ENCODE data around the gene TSTD2.

TSTD2 gene

GRCh38 chr9:97632985-97633858 lies at the start of gene TSTD2, which contains the start of gene NCBP1:
Gene TSTD2 (minus strand): TSS chr9:97633368. CDS start chr9:97627562, 5,806 bp downstream.
Gene NCBP1 (plus strand): TSS chr9:97633821. CDS start chr9:97633882, 61 bp downstream.
- DNase-seq (ENCODE audit: low read depth) = peak; percentile 90

DNA sequence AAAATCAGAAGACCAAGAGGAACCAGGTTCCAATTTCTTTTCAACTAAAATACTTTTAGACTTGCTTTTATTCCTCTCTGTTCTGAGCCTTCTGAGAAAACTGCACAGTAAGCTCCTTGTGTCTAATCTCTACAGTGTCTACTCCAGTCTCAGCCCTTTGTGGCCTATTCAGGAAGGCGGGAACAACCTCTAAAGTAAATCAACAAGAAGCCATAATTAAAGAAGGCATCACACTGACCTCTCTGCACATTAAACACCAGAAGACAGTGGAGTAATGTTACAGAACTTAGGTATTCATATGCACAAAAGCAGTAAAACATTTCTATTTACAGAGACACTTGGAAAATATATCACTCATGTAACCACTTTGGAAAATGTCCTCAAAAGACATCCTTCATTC lies 49.1 kb upstream of the TSTD2 start:
- DNase-seq (ENCODE audit: low read depth) = no peak

GRCh38 chr9:97675655-97676054 lies 42.5 kb upstream of the TSTD2 start:
- no peak for DNase-seq (ENCODE audit: low read depth)

DNA sequence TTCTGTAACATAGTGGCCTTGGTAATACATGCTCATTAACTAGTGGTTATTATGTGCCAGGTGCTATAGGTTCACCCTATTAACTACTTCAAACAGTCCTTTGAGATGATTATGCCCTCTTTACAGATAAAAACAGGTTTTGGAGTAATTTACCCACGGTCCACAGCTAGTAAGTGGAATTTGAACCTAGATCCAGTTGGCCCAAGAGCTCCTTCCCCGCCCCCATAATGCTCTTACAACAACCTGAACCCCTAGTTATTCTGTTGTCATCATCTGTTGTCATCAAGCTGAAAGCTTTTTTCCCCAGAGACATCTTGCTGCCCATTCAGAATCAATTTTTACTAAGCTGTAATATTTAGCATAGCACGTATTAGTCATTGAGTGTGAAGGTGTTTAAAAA lies 40.8 kb upstream of the TSTD2 start:
- DNase-seq (ENCODE audit: low read depth) = no peak

DNA sequence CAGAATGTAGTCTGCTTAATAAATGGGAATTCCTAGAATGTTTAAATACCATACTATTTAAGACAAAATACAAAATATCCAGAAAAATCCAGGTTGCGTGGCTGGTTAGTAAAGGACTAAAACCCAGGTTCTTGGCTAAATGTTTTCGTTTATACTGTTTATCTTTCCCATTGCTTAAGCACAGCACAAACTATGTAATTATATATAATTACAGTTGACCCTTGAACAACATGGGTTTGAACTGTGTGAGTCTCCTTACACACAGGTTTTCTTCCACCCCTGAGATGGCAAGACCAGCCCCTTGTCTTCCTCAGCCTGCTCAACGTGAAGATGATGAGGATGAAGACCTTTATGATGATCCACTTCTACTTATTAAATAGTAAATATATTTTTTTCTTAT lies 39.2 kb upstream of the TSTD2 start:
- no peak for DNase-seq (ENCODE audit: low read depth)

DNA sequence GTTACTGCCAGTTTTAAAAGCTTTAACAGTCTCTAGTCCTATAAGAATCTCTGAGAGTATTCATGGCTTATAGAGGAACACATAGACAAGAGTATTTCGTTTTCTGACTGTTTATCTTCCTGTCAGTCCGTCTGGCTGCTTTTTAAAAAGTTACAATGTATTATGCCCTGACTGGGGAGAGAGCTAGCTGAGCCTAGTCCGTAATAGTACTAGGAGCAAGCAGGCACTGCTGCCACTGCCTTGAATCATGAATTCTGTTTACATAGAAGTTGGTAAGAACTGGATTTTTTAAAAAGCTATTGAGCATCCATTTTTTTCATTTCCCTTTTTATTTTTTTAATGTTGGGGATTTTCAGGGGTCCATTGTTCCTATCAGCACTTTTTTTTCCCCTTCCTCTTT lies 37.4 kb upstream of the TSTD2 start:
- no peak for DNase-seq (ENCODE audit: low read depth)

GRCh38 chr9:97668485-97668884 lies 35.3 kb upstream of the TSTD2 start:
- DNase-seq (ENCODE audit: low read depth) = no peak

- DNase-seq (ENCODE audit: low read depth) = no peak
Measured at GRCh38 chr9:97666907-97667686, 33.9 kb upstream of the TSTD2 start.

- DNase-seq (ENCODE audit: low read depth) = no peak
Measured at GRCh38 chr9:97665742-97666141, 32.6 kb upstream of the TSTD2 start.

DNA sequence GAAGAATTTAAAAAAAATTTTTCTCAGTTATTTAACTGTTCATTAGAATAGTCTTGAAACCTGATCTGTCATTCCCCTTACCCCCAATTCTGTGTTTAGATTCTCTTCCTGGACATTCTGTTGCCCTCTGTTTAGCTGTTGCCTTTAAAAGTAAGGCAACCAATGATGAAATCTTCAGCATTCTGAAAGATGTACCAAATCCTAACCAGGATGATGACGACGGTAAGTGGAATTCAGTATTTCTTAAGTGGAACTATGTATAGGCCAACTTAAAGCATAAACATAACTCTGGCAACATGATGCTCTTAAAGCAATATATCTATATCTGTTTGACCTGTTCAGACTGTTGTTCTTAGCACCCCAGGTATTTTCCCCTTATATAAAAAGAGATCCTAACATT lies 27.7 kb upstream of the TSTD2 start:
- no peak for DNase-seq (ENCODE audit: low read depth)

GRCh38 chr9:97660340-97660739 lies 27.2 kb upstream of the TSTD2 start:
- DNase-seq (ENCODE audit: low read depth) = no peak

- DNase-seq (ENCODE audit: low read depth) = no peak
Measured at GRCh38 chr9:97659771-97660170, 26.6 kb upstream of the TSTD2 start.

DNA sequence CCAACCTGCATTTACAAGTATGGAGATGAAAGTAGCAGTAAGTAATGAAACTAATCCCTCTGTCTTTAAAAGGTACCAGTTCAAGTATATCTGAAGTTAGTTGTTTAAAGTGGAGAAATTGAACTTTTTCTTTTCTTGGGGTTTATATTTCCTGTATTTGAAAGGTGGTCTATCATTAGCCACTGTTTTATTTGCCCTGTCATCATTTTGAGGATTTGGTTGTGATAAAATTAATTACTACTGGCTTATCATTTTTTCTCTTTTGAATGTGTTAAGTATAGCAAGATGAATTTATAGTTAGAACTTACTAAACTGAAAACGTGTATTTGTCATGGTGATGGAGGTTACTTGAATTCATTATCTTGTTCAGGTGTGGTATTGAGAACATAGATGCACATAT lies 25.5 kb upstream of the TSTD2 start:
- no peak for DNase-seq (ENCODE audit: low read depth)

DNA sequence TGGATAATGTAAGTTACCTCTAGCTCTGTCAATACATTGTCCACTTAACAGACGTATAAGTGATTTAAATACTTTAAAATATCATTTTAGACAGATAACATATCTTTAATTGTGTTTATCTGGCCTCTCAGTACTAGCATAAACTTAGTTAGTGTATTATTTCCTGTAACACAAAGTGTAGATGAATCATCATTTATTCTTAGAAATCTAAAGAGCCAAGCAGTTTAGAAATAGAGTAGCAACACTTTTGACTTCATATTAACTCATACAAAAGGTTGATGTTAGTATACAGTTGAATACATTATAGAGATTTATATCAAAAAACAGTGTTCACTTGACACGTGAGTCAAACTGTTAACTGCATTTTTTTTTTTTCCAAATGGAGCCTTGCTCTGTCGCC lies 18.5 kb upstream of the TSTD2 start:
- no peak for DNase-seq (ENCODE audit: low read depth)

DNA sequence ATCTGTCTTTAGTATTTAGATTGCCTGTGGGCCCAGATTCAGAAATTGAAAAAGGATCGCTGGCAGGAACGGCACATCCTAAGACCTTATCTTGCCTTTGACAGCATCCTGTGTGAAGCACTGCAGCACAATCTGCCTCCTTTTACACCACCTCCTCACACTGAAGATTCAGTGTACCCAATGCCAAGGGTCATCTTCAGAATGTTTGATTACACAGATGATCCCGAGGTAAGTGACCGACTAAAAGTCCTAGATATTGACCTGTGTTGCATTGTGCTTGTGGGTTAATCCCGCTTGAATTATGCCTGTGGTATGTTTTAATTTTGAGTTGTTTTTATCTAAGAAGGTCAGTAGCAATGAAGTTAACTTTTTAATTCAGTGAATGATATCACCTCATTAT lies 14.8 kb upstream of the TSTD2 start:
- DNase-seq (ENCODE audit: low read depth) = no peak

DNA sequence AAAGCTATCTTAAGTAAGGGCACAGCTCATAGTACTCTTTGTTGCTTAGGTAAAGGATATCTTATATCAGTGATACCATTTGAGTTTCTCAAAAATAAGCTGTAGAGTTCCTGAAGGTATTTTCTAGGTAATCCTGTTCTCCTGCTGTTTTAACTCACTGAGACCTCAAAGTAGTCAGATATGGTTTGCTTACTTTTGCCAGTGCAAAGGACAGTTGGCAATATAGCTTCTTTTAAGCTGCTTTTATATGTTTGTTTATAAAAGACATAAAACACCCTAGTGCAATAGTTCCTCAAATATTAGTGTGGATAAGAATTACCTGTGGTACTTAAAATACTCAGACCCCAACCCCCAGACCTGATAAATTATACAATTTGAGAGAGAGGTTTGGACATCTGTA lies 12.6 kb upstream of the TSTD2 start:
- DNase-seq (ENCODE audit: low read depth) = no peak

DNA sequence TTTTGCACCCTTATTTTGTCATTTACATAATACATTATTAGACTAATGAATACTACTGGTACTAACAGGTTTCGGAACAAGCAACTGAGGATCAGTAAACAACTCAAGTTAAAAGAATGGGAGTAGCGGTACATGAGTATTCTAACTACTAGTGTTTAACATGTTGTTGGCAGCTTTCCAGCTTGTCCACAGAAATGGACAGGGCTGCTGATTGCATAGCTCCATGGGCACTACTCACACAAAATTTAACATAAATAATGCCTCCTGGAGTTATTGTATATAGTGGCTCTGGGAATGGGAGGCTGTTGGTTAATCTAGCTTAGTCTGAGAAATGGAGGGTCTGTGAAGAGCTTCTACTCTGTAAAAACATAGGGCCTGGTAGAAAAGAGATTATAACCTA lies 7.2 kb upstream of the TSTD2 start:
- no peak for DNase-seq (ENCODE audit: low read depth)

DNA sequence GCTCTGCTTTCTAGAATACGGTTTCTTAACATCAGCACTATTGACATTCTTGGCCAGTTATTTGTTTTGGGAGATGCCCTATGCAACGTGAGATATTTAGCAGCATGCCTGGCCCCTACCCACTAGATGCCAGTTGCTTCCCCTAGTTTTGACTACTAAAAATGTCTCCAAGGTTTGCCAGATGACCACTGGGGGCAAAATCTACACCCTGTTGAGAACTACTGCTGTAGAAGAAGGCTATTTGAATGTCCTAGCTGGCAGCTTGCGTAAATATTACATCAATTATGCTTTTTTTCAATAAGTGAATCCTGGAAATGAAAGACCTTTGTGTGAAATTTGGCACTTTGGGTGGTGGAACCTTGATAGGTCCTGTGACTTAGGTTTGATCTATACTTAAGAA lies 5.5 kb upstream of the TSTD2 start:
- DNase-seq (ENCODE audit: low read depth) = no peak

- no peak for DNase-seq (ENCODE audit: low read depth)
Measured at GRCh38 chr9:97636903-97637302, 3.7 kb upstream of the TSTD2 start.

DNA sequence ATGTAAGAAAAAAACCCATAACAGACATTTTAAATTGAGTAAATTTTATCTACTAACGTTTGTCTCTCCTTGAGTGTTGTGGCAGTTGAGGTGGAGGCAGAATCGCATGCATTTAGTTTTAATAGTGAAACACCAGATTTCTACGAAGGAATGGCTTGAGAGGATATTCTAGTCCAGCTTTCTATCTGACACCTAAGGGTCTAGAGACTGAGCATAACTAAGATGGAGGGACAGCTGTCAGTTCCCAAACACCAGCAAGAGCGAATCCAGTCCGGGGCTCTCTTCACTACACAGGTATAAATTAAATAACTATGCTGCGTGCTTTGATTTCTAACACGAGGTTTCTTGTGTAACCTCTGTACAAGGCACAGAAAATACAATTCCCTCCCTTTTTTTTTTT lies 1.9 kb upstream of the TSTD2 start:
- no peak for DNase-seq (ENCODE audit: low read depth)

GRCh38 chr9:97633859-97634490 lies 807 bp upstream of the TSTD2 start:
- DNase-seq (ENCODE audit: low read depth) = no peak

DNA sequence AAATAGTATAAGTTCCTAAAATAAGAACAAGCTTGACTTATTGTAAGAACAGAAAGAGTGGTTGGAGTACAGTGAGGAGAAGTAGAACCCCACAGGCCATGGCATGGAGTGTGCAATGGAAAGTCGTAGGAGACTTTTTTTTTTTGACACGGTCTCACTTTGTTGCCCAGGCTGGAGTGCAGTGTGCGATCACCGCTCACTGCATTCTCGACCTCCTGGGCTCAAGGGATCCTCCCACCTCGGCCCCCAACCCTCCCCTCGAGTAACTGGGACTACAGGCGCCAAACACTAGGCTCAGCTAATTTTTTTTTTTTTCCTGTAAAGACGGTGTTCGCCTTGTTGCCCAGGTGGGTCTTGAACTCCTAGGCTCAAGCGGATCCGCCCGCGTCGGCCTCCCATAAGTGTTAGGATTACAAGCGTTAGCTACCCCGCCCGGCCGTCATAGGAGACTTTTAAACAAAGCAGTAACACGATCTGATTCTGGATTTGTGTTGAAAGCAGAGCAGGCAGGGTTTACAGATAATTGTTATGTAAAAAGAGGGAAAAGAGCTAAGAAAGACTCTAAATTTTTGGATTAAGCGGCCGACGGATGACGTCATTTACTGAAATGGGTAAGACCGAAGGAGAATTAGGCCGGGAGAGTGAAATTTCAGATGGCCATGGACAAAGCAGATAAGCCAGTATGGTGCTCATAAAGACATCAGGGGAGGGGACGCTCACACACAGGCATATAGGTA lies 752 bp downstream of the TSTD2 start:
- DNase-seq (ENCODE audit: low read depth) = peak; percentile 2

Data from stimulated activated CD8-positive, alpha-beta memory T cell treated with anti-CD3 and anti-CD28 coated beads, Interleukin-12 subunit alpha, Interleukin-12 subunit beta, amount 100 ng/mL, for 1 hour (primary cell).